Measurements from ENCODE around the gene SLC12A8.

DNA sequence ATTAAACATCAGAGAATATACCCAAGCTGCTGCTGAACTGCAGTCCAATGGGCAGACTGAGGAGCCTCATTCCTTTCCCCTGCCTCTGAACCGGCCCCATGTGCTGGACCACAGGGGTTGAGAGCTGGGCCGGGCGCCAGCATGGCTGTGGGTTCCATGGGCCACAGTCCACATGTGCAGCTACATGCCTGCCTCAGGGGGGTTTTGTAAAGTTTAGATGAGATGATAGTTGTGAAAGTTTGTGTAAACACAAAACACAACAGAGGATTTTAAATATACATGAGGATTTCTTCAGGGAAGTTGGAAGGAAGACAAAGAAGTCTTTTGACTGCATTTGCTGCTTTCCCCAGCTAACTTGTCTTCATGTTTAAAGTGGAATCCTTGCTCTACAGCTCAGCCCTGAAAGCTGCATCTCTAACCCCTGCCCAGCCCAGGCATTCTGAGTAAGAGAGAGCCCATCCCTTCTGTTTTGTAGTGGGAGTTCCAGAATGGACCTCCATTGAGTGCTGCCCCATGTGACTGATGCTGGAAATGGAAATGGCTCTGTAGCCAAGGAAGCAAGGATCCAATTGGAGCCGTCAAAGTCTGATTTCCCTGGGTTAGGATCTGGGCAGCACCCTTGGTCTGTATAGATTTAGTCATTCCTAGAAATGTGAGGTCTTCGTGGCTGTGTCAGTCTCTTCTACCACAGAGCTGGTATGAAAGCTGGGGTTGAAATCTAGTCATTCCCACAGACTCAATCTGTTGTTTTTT lies 17.5 kb downstream of the SLC12A8 start:
- TF ChIP-seq, protein P1, sequence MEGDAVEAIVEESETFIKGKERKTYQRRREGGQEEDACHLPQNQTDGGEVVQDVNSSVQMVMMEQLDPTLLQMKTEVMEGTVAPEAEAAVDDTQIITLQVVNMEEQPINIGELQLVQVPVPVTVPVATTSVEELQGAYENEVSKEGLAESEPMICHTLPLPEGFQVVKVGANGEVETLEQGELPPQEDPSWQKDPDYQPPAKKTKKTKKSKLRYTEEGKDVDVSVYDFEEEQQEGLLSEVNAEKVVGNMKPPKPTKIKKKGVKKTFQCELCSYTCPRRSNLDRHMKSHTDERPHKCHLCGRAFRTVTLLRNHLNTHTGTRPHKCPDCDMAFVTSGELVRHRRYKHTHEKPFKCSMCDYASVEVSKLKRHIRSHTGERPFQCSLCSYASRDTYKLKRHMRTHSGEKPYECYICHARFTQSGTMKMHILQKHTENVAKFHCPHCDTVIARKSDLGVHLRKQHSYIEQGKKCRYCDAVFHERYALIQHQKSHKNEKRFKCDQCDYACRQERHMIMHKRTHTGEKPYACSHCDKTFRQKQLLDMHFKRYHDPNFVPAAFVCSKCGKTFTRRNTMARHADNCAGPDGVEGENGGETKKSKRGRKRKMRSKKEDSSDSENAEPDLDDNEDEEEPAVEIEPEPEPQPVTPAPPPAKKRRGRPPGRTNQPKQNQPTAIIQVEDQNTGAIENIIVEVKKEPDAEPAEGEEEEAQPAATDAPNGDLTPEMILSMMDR (IDR thresholded peaks at IDR 0.05 in 4 of 5, conservative IDR thresholded peaks at IDR 0.05 in 1 of 5): no peak
- no peak for TF ChIP-seq POLR2A (IDR thresholded peaks at IDR 0.05)
